HL-60 (cell line): ENCODE data around the gene SLC25A17.

Experiments
- CTCF ChIP-seq: IDR thresholded peaks from one replicate; pipeline ENCODE4 v1.5.1; 2011; ENCODE audit warnings: low read length, control low read depth, inconsistent platforms; ENCODE audit not compliant: insufficient read depth
- POLR2AphosphoS5 ChIP-seq: IDR thresholded peaks from 2 replicates; pipeline ENCODE4 v1.6.1; 2012; ENCODE audit warnings: low read depth

- TF ChIP-seq CTCF (no peak), POLR2AphosphoS5 (no peak)
These were observed 66.0 kb downstream of the SLC25A17 start for GRCh38 chr22:40753114-40753513.
